Activated CD8-positive, alpha-beta memory T cell treated with anti-CD3 and anti-CD28 coated beads, Interleukin-2, amount 50 U/mL, for 24 hours (primary cell): ENCODE measurements around the gene LARP4B.

ENCODE experiments used
- DNase-seq: peaks from one replicate; pipeline ENCODE4 v3.0.0-alpha.2; 2020; ENCODE audit errors: extremely low read depth

Gene LARP4B

DNA sequence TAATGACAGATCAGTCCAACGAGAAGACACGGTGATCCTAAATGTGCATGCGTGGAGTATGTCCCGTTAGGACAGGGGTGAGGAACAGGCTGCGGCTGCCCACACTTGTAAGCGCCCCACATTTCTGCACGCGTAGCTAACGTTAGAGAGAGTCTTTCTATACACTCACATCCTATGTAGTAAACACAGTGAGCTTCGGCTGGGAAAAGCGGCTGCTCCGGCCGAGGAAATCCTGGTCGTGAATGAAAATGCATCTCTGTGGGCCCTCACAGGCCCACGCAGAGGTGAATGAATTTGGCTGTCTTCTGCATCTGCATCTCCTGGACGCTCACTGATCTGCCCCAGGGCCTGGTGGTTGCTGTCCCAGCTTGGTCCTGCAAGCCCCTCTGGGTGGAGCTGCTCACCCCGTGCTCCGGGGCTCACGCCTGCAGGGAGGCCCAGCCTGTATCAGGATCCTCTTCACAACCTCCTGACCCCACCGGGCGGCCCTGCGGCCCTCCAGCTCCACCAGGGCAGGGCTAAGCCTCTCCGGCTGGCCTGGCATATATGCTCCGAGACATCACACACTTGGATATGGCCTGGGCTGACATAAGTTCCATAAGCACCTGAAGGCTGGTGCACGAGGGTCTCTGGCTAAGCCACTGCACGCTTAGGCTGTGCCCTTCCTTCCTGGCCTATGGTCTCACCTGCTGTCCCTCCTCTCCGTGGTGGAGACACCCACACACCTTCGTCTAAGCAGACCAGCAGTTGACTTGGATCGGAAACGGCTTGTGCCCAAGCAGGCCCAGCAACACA is 124.1 kb downstream of the LARP4B start:
- no peak for DNase-seq

GRCh38 chr10:806451-807162 is 124.9 kb downstream of the LARP4B start:
- no peak for DNase-seq

GRCh38 chr10:805620-806305 is 125.7 kb downstream of the LARP4B start:
- no peak for DNase-seq

GRCh38 chr10:804787-805619 is 126.5 kb downstream of the LARP4B start:
- DNase-seq, result no peak

GRCh38 chr10:804191-804781 is 127.2 kb downstream of the LARP4B start:
- DNase-seq, result no peak

- no peak for DNase-seq
Measured at GRCh38 chr10:803041-803741, 128.3 kb downstream of the LARP4B start.

DNA sequence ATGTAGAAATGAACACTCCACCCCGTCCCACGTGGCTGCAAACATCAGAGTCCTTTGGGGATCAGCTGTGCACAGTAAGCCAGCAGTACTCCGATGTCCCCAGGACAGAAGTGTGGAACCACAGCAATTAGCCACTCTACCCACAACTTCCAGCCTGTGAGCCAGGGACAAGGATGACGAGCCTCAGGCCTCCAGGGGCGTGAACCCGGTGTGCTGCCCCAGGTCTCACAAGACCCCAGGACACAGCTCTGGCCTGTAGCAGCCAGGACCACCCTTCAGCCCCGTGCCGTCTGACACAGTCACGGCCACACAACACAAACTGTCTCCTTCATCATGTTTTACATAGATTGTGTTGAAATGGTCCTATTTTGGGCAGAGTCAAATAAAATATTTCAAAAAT is 129.0 kb downstream of the LARP4B start:
- DNase-seq, result no peak

- DNase-seq, result no peak
Measured at GRCh38 chr10:797179-797578, 134.3 kb downstream of the LARP4B start.

- DNase-seq, result no peak
Measured at GRCh38 chr10:796233-796632, 135.3 kb downstream of the LARP4B start.

DNA sequence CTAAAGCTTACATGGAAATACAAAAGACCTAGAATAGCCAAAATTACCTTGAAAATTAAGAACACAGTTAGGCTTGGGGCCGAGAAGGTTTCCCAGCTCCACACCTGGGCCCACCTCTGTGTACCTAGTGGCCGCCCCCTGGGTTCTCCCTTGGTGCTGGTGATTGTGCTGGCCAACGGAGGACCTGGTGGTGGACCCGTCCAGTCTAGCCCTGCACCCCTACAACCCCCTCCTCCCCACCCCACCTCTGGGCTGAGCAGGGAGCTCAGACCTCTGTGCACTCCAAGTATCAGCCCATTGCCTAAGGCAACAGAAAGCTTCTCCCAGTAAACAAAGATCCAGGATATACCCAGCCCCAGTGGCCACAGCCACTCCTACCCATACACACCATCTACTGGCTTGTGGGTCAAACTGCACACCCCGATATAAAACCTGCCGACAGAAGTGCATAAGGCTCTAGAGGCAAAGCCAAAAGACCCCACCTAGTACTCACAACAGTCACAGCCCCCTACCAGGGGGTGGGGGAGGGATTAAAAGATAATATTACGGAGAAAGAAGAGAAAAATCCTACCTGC is 137.0 kb downstream of the LARP4B start:
- DNase-seq, result no peak

GRCh38 chr10:792792-793100 is 138.8 kb downstream of the LARP4B start:
- DNase-seq, result no peak

DNA sequence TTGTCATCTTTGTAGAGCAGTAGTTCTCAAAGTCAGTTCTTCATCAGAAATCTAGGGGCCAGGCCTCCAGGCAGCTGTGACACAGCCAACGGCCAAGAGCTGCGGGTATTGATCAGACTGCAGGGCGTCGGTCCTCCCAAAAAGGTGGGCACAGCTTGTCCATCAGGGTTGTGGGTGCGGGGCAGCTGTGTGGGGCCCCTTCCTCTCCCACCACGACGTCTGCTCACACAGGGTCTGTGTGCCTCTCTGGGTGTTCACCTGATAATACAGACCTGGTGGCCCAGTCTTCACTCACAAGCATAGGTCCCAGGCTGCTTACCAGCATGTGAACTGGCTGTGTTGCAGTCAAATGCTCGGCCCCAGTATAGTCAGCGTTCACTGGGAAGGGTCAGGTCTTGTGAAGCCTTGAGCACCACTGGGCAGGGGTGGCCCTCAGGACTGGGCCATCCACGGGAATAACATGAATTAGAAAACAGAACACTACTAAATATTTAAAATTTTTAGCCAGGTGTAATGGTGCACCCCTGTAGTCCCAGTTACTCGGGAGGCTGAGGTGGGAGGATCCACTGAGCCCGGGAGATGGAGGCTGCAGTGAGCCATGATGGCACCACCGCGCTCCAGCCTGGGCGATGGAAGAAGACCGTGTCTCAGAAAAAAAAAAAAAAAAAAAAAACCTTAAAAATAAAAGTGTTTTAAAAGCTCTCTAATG is 139.3 kb downstream of the LARP4B start:
- DNase-seq, result no peak

DNA sequence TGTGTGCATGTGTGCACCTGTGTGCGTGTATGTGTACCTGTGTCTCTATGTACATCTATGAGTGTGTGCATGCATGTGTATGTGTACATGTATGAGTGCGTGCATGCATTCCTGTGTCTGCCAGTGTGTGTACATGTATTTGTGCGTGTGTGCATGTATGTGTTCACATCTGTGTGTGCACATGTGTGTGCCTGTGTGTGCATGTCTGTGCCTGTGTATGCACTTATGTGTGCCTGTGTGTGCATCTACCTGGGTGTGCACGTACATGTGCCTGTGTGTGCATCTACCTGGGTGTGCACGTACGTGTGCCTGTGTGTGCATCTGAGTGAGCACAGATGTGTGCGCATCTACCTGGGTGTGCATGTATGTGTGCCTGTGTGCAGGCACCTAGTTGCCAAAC is 139.9 kb downstream of the LARP4B start:
- DNase-seq, result no peak

- DNase-seq, result no peak
Measured at GRCh38 chr10:790821-791551, 140.5 kb downstream of the LARP4B start.

- DNase-seq, result no peak
Measured at GRCh38 chr10:789831-790701, 141.4 kb downstream of the LARP4B start.

DNA sequence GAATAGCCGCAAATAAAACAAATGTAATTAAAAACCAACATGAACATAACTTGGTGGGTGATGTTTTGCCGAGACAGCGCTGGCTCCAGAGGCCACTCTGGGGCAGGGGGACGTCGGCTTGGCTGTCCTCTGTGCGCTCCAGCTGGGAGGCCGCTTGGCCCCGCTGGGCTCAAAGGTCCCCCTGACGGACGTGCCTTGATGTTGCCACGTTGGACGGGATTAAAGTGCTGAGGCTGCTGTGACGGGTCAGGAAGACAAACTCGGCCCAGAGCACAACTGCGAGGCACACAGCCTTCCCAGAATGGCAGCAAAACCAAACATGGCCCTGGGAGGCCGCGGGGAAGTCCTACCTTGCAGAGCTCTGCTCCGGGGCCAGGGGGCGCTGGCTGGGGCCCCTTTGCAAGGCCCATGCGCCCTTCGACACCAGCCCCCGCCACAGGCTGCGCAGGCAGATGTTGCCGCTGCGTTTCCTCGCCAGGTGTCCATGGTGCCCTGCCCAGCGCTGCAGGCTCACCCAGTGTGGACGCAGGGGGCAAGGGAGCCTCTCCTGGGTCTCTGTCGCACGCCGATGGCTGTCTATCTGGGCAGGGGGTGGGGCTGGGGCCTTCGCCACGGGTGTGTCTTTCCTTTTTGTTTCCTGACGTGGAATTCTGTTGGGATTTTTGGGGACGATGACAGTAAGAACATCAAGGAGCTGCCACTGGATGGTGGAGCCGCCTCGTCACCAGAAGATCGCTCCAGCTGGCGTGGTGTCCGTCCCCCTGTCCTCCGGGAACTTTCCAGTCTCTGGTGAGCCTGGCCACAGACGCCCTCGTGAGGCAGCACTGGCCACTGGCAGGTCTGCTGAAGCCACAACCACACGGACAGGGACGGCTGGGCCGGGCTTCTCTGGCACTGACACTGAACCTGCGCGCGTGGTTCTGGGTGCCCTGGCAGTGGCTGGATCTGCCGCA is 142.4 kb downstream of the LARP4B start:
- no peak for DNase-seq
